K562 (cell line): ENCODE results near the gene EXOSC9. TPM values are rescaled to one million over a fixed set of nuclear protein-coding genes. Genes with fewer than 3 reads are reported as not detected.

Source experiments
- ATAC-seq: fragments of 200-7000 bp; cut with Tn5 transposase; 3 replicates; pipeline ENCODE4 v1.9.1; 2020; ENCODE audit warnings: moderate library complexity
- BruUV-seq: library from RNA; stranded (reverse); fragments of 400-500 nt; replicated peaks from 2 replicates; lab custom pipeline; 2021; lab: Mats Ljungman, UMichigan
- CTCF ChIA-PET: fragments of 300-600 bp; formaldehyde crosslinking; extraction: SDS; loops from one replicate; lab custom pipeline; 2021; ENCODE audit warnings: low intra/inter-chr PET ratio; lab: Yijun Ruan, JAX
- POLR2A ChIA-PET: fragments of 300-600, 350-650 bp; sonication (Branson Sonifier 250); formaldehyde crosslinking; extraction: SDS; loops from one replicate; lab custom pipeline; 2021; ENCODE audit warnings: antibody characterized with exemption, inconsistent platforms; lab: Yijun Ruan, JAX
- DNase-seq, 4 experiments: peaks; one replicate each; pipeline versions ENCODE4 v3.0.0 to v3.0.0-alpha.2; 2011 to 2018; ENCODE audit warnings: low spot score in 3 of 4, mixed read lengths in 3 of 4; ENCODE audit errors: extremely low read depth in 1 of 4
- FAIRE-seq: peaks from 2 replicates; lab custom pipeline; 2011; peaks lifted over from hg19 to GRCh38; lab: Jason Lieb, UNC
- H2AFZ ChIP-seq: 2 replicates; pipeline ENCODE4 v1.6.0; 2011; ENCODE audit warnings: low read depth, low read length, control low read depth, inconsistent platforms
- H3K27ac ChIP-seq: fragments of 200-600 bp; 3 replicates; pipeline ENCODE4 v1.8.0; 2011; ENCODE audit warnings: low read depth, mild to moderate bottlenecking, control low read depth, inconsistent platforms, low read length, moderate library complexity, mixed read lengths; ENCODE audit errors: extremely low read depth
- H3K27me3 ChIP-seq, 2 experiments: fragments of 300-600 bp in 1 of 2; 2 replicates in 1 of 2; 3 replicates in 1 of 2; pipeline versions ENCODE4 v1.6.0 to v1.8.0; 2011; ENCODE audit warnings: inconsistent platforms in 2 of 2, low read length in 2 of 2, mild to moderate bottlenecking in 1 of 2, mixed read lengths in 1 of 2, moderate library complexity in 1 of 2; ENCODE audit not compliant: control insufficient read depth in 2 of 2, insufficient read depth in 2 of 2
- H3K36me3 ChIP-seq: fragments of 300-600 bp; 3 replicates; pipeline ENCODE4 v1.8.0; 2011; ENCODE audit warnings: mild to moderate bottlenecking, low read length, inconsistent platforms; ENCODE audit not compliant: control insufficient read depth, insufficient read depth
- H3K4me1 ChIP-seq, 2 experiments: fragments of 200-600 bp in 1 of 2; replicated peaks in 1 of 2; 2 replicates in 1 of 2; 3 replicates in 1 of 2; pipeline versions ENCODE4 v1.5.1 to v1.8.0; 2011; ENCODE audit warnings: inconsistent platforms in 2 of 2, low read length in 2 of 2, mild to moderate bottlenecking in 1 of 2, mixed read lengths in 1 of 2, moderate library complexity in 1 of 2; ENCODE audit not compliant: control insufficient read depth in 2 of 2, insufficient read depth in 2 of 2
- H3K4me2 ChIP-seq: 2 replicates; pipeline ENCODE4 v1.6.1; 2011; ENCODE audit warnings: low read length, control low read depth, inconsistent platforms, mixed read lengths; ENCODE audit not compliant: insufficient read depth
- H3K4me3 ChIP-seq: fragments of 200-600 bp; sonication (generic), shearing (Covaris generic); 2 replicates; pipeline ENCODE4 v1.5.1; 2016; ENCODE audit warnings: control low read depth, inconsistent platforms
- H3K79me2 ChIP-seq: fragments of 200-600 bp; 3 replicates; pipeline ENCODE4 v1.8.0; 2011; ENCODE audit warnings: low read length, inconsistent platforms; ENCODE audit not compliant: control insufficient read depth, insufficient read depth
- H3K9ac ChIP-seq, 2 experiments: 2 replicates each; pipeline versions ENCODE4 v1.6.0 to v1.6.1; 2011; ENCODE audit warnings: low read depth in 2 of 2, low read length in 2 of 2, control low read depth in 1 of 2, inconsistent platforms in 1 of 2, mild to moderate bottlenecking in 1 of 2, mixed read lengths in 1 of 2; ENCODE audit not compliant: insufficient read depth in 1 of 2
- H3K9me1 ChIP-seq: one replicate; pipeline ENCODE4 v1.6.0; 2011; ENCODE audit warnings: inconsistent platforms, mild to moderate bottlenecking, low read length, moderate library complexity; ENCODE audit not compliant: control insufficient read depth, insufficient read depth
- H3K9me3 ChIP-seq: replicated peaks from 2 replicates; pipeline ENCODE4 v1.5.1; 2011; ENCODE audit warnings: low read depth, low read length, inconsistent platforms; ENCODE audit not compliant: control insufficient read depth, insufficient read depth
- H4K20me1 ChIP-seq: replicated peaks from 2 replicates; pipeline ENCODE4 v1.6.1; 2011; ENCODE audit warnings: low read length, inconsistent platforms, mixed read lengths; ENCODE audit not compliant: control insufficient read depth, insufficient read depth
- ADNP ChIP-seq: fragments of 200-800 bp; sonication (Bioruptor generic); IDR thresholded peaks from 2 replicates; pipeline ENCODE4 v1.6.1; 2016; ENCODE audit warnings: missing genetic modification characterization, missing compliant biosample characterization
- BDP1 ChIP-seq: IDR thresholded peaks from 3 replicates; pipeline ENCODE4 v1.6.1; 2011; ENCODE audit not compliant: insufficient read length, insufficient read depth
- BRCA1 ChIP-seq, 2 experiments: fragments of 450-650 bp in 1 of 2; sonication (generic) in 1 of 2; formaldehyde crosslinking in 1 of 2; IDR thresholded peaks; 2 replicates each; pipeline versions ENCODE4 v1.5.0 to v1.6.1; 2017 to 2020; ENCODE audit warnings: mild to moderate bottlenecking in 1 of 2, missing genetic modification reagents in 1 of 2
- CBFB ChIP-seq: sonication (generic); formaldehyde crosslinking; IDR thresholded peaks from 2 replicates; pipeline ENCODE4 v1.4.0; 2020; ENCODE audit warnings: mild to moderate bottlenecking, missing genetic modification reagents
- MED1 ChIP-seq: sonication (generic); formaldehyde crosslinking; IDR thresholded peaks from 2 replicates; pipeline ENCODE4 v1.8.1; 2023; ENCODE audit warnings: missing genetic modification reagents, borderline replicate concordance
- MTA2 ChIP-seq: fragments of 450-650 bp; IDR thresholded peaks from 2 replicates; pipeline ENCODE4 v1.6.1; 2016; ENCODE audit warnings: low read depth
- RBM25 ChIP-seq: fragments of 200-400 bp; formaldehyde crosslinking; IDR thresholded peaks from 2 replicates; pipeline ENCODE4 v1.6.1; 2018; ENCODE audit warnings: low read length, low read depth, moderate library complexity; ENCODE audit not compliant: severe bottlenecking
- SMARCA4 ChIP-seq: fragments of 450-650 bp; IDR thresholded peaks from 2 replicates; pipeline ENCODE4 v1.6.1; 2016
- SRSF7 ChIP-seq: fragments of 200-400 bp; formaldehyde crosslinking; optimal IDR thresholded peaks from 2 replicates; pipeline ENCODE3; 2017; ENCODE audit warnings: mild to moderate bottlenecking, low read depth, low read length
- XRCC3 ChIP-seq: fragments of 450-650 bp; IDR thresholded peaks from 2 replicates; pipeline ENCODE4 v1.6.1; 2017; ENCODE audit warnings: mild to moderate bottlenecking, moderate library complexity
- ZC3H4 ChIP-seq: sonication (generic); formaldehyde crosslinking; IDR thresholded peaks from 2 replicates; pipeline ENCODE4 v1.9.0; 2021; ENCODE audit warnings: missing genetic modification reagents, borderline replicate concordance
- ZNF592 ChIP-seq: fragments of 450-650 bp; IDR thresholded peaks from 2 replicates; pipeline ENCODE4 v1.6.1; 2017; ENCODE audit warnings: antibody characterized with exemption, mild to moderate bottlenecking
- ZNF644 ChIP-seq: fragments of 200-800 bp; sonication (Bioruptor generic); IDR thresholded peaks from 2 replicates; pipeline ENCODE4 v1.6.1; 2016; ENCODE audit warnings: low read depth, missing genetic modification characterization, missing compliant biosample characterization
- WGBS: fragments of 100-300 bp; shearing (Covaris generic); methylation state at CpG from one replicate; pipeline ENCODE4 v1.1.6; 2016; ENCODE audit warnings: low coverage, mixed read lengths; ENCODE audit not compliant: insufficient coverage; ENCODE audit errors: missing lambda C conversion rate; 5-methylcytosine and 5-hydroxymethylcytosine counted together
- in situ Hi-C: fragments of 300-500 bp; cut with MboI; formaldehyde crosslinking; loops from 4 replicates; pipeline ENCODE4 v1.15.0; 2018; ENCODE audit warnings: inconsistent platforms, mixed read lengths
- intact Hi-C: fragments of 100-400 bp; cut with micrococcal nuclease; formaldehyde crosslinking; loops from 2 replicates; pipeline ENCODE4 v1.14.2; 2022
- polyA plus RNA-seq, 8 experiments: library from polyadenylated mRNA; depleted of rRNA in 4 of 8; stranded (reverse) in 5 of 8; unstranded in 3 of 8; fragments of >200 nt; fragmentation: Nextera tagmentation in 2 of 8; fragmentation: Illumina TruSeq in 1 of 8; extraction: Ambion mirVana in 2 of 8; extraction: Trizol in 1 of 8; gene quantifications; 2 replicates each; pipeline versions ENCODE4 v1.2.1 to v1.2.3, GENCODE V29; 2011 to 2014; ENCODE audit warnings: inconsistent platforms in 1 of 8, missing spikeins in 1 of 8
- total RNA-seq, 7 experiments: library from RNA; depleted of rRNA in 6 of 7; stranded (reverse); fragments of >200 nt in 6 of 7; fragmentation: Illumina TruSeq in 2 of 7; extraction: Trizol in 2 of 7; gene quantifications; 2 replicates each; pipeline versions ENCODE4 v1.2.1 to v1.2.3, GENCODE V29; 2011 to 2021; ENCODE audit warnings: low replicate concordance in 1 of 7

The EXOSC9 gene
- total and polyA plus RNA-seq, 9 of the 15 experiments (the other 6 are each of a cell fraction or from before 2014, with no cell fraction given) = 64.7 to 166 (median 115) TPM

DNA sequence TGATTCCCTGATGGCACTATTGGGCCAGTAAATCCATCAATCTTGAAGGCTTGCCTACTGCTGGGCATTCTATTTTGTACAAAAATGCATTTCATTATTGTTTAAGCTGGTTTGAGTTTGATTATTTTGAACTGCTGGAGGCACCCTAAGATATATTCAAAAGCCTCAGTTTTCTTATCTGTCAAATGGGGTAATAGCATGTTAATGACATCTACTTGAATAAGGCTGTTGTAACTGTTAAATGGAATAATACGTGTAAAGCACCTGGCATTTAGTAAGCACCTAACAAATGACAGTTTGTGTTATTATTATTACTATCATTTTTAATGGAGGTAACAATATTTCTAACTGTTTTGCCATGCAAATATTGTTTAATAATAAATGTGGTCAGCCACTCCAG, 29.3 kb upstream of the EXOSC9 start:
- Histone ChIP-seq H3K27ac (no peak overlapping the region), H3K27me3 (peaks cover 11 to 29% of the 10 kb centered on the region in 2 experiments), H4K20me1 (no peaks in the 10 kb centered on the region), H3K9ac (no peak overlapping the region), H3K9me1 (no peaks in the 10 kb centered on the region), H3K4me1 (no peaks in the 10 kb centered on the region; a peak in 1 of 5 replicates), H3K36me3 (no peaks in the 10 kb centered on the region), H3K9me3 (no peaks in the 10 kb centered on the region), H2AFZ (no peak overlapping the region), H3K79me2 (no peaks in the 10 kb centered on the region), H3K4me2 (no peak overlapping the region)
- ATAC-seq = no peak
- BruUV-seq = no TSS peak
- CTCF ChIA-PET = no interaction called here
- DNase-seq = no peak
- WGBS = 8% methylated on average over 1 of the region's 1 CpG
- no peak for FAIRE-seq
- in situ Hi-C loops (no loop called here), intact Hi-C loops (no loop called here)
- TF ChIP-seq ADNP (peak; percentile 55; the same call in 1 of the 2 replicates), RBM25 (peak; percentile 76), BDP1 (no peak)
- TF ChIP-seq, all 486 proteins: peak for 2
- POLR2A ChIA-PET = interaction anchor here (0.7 kb wide), 1 partner anchor 8 kb away, joined by 5 read pairs; no protein-coding TSS in a partner anchor
- H3K4me3 ChIP-seq = no peak overlapping the region

GRCh38 chr4:121773883-121774282, 27.2 kb upstream of the EXOSC9 start:
- Histone ChIP-seq H3K9me3 (no peaks in the 10 kb centered on the region), H3K79me2 (no peaks in the 10 kb centered on the region), H3K27me3 (peaks cover 6 to 19% of the 10 kb centered on the region in 2 experiments; a peak in 3 of 5 replicates), H3K27ac (no peak overlapping the region), H3K9ac (no peak overlapping the region), H3K4me2 (no peak overlapping the region), H3K36me3 (no peaks in the 10 kb centered on the region), H4K20me1 (no peaks in the 10 kb centered on the region), H3K4me1 (peaks cover 0 to 6% of the 10 kb centered on the region in 2 experiments; a peak in 1 of 5 replicates), H2AFZ (no peak overlapping the region), H3K9me1 (no peaks in the 10 kb centered on the region), H3K4me3 (no peak overlapping the region)
- ATAC-seq (peak; percentile 40), FAIRE-seq (no peak), DNase-seq (no peak)
- in situ Hi-C loops = no loop called here
- ChIA-PET POLR2A (interaction anchor here (1.2 to 1.5 kb wide), 2 partner anchors 8 to 11 kb away, joined by 4 read pairs; no protein-coding TSS in a partner anchor), CTCF (no interaction called here)
- intact Hi-C loops = no loop called here
- BruUV-seq = no TSS peak
- 5% methylated on average over 1 of the region's 1 CpG for WGBS
- TF ChIP-seq ZC3H4 (CRISPR knock-in tag) (no peak), BRCA1 (IDR thresholded peaks at IDR 0.05) (no peak), BRCA1 (CRISPR knock-in tag; IDR thresholded peaks at IDR 0.05) (no peak), XRCC3 (no peak), CBFB (no peak), SRSF7 (no peak), MTA2 (no peak), MED1 (no peak), ZNF592 (no peak), ZNF644 (tag) (no peak), SMARCA4 (no peak)
